ENCODE results near the gene PRPSAP2.
A peak's percentile ranks its signal among the peaks of the same experiment; 100 is the strongest.
"Not testable (repeated sequence)": the region's sequence is repeated elsewhere in the genome, so short reads cannot be mapped to it uniquely, and the experiment has no call there.

The PRPSAP2 gene

GRCh38 chr17:18857864-18858566 is at the start of gene PRPSAP2:
Gene PRPSAP2 (plus strand): TSS chr17:18858131. CDS start chr17:18865834, 7,703 bp downstream.
- peak; percentile 95 for DNase-seq

- not testable (repeated sequence) for DNase-seq
Observed at GRCh38 chr17:18815924-18816323, 42.0 kb upstream of the PRPSAP2 start.

GRCh38 chr17:18816489-18817371 is 41.2 kb upstream of the PRPSAP2 start:
- peak; percentile 75 for DNase-seq

GRCh38 chr17:18821430-18821829 is 36.5 kb upstream of the PRPSAP2 start:
- peak; percentile 1 for DNase-seq

GRCh38 chr17:18827613-18828012 is 30.3 kb upstream of the PRPSAP2 start:
- DNase-seq = not testable (repeated sequence)

- no peak for DNase-seq
Observed at GRCh38 chr17:18848501-18848900, 9.4 kb upstream of the PRPSAP2 start.

- DNase-seq = no peak
Observed at GRCh38 chr17:18850679-18851078, 7.3 kb upstream of the PRPSAP2 start.

- no peak for DNase-seq
Observed at GRCh38 chr17:18851201-18851600, 6.7 kb upstream of the PRPSAP2 start.

GRCh38 chr17:18854956-18855355 is 3.0 kb upstream of the PRPSAP2 start:
- no peak for DNase-seq

- peak; percentile 92 for DNase-seq
Observed at GRCh38 chr17:18855831-18856569, 1.9 kb upstream of the PRPSAP2 start.

- no peak for DNase-seq
Observed at GRCh38 chr17:18856570-18856915, 1.4 kb upstream of the PRPSAP2 start.

- no peak for DNase-seq
Observed at GRCh38 chr17:18858567-18859245, 775 bp downstream of the PRPSAP2 start.

- peak; percentile 66 for DNase-seq
Observed at GRCh38 chr17:18859256-18859655, 1.3 kb downstream of the PRPSAP2 start.

- DNase-seq = peak; percentile 49
Observed at GRCh38 chr17:18860161-18860972, 2.4 kb downstream of the PRPSAP2 start.

- no peak for DNase-seq
Observed at GRCh38 chr17:18862011-18862410, 4.1 kb downstream of the PRPSAP2 start.

- not testable (repeated sequence) for DNase-seq
Observed at GRCh38 chr17:18864996-18865395, 7.1 kb downstream of the PRPSAP2 start.

GRCh38 chr17:18866866-18867813 is 9.2 kb downstream of the PRPSAP2 start:
- no peak for DNase-seq

GRCh38 chr17:18877104-18877645 is 19.2 kb downstream of the PRPSAP2 start:
- DNase-seq = no peak

- DNase-seq = no peak
Observed at GRCh38 chr17:18888766-18889290, 30.9 kb downstream of the PRPSAP2 start.

- DNase-seq = no peak
Observed at GRCh38 chr17:18889658-18890057, 31.7 kb downstream of the PRPSAP2 start.

Measured in inflammatory macrophage treated with lipopolysaccharide for 4 hours (primary cell).